CD4-positive, alpha-beta T cell (primary cell): Measurements from ENCODE around the gene MPRIP. TPM values are rescaled to one million over a fixed set of nuclear protein-coding genes. Genes with fewer than 3 reads are reported as not detected.
"Not testable (repeated sequence)": the region's sequence is repeated elsewhere in the genome, so short reads cannot be mapped to it uniquely, and the experiment has no call there.

Source experiments
- ATAC-seq: fragments of 200-7000 bp; cut with Tn5 transposase; one replicate; pipeline ENCODE4 v1.10.0; 2022; ENCODE audit warnings: mild to moderate bottlenecking; ENCODE audit not compliant: poor library complexity
- CTCF ChIA-PET: fragments of 350-600 bp; sonication (Branson Sonifier 250); formaldehyde crosslinking; loops from one replicate; lab custom pipeline; 2021; ENCODE audit warnings: antibody characterized with exemption, inconsistent platforms; lab: Charles Lee
- POLR2A ChIA-PET: fragments of 350-600 bp; sonication (Branson Sonifier 250); formaldehyde crosslinking; loops from one replicate; lab custom pipeline; 2021; ENCODE audit warnings: antibody characterized with exemption, inconsistent platforms; lab: Charles Lee
- DNase-seq, 14 experiments: peaks; one replicate each; pipeline ENCODE4 v3.0.0-alpha.2; 2013 to 2020; ENCODE audit warnings: mixed read lengths in 2 of 14
- H3K27ac ChIP-seq, 2 donors: one replicate each; pipeline versions ENCODE4 v1.5.1 to v1.7.0; 2013; ENCODE audit warnings: low read length in 2 of 2, low read depth in 1 of 2, mild to moderate bottlenecking in 1 of 2
- H3K27me3 ChIP-seq, 2 experiments: 1 replicate in 1 of 2; 2 replicates in 1 of 2; pipeline versions ENCODE4 v1.6.1 to v1.7.0; 2013; ENCODE audit warnings: low read length in 2 of 2, control low read depth in 1 of 2, mild to moderate bottlenecking in 1 of 2, moderate library complexity in 1 of 2; ENCODE audit not compliant: insufficient read depth in 2 of 2, control insufficient read depth in 1 of 2
- H3K36me3 ChIP-seq: one replicate; pipeline ENCODE4 v1.6.1; 2013; ENCODE audit warnings: low read length, control low read depth; ENCODE audit not compliant: insufficient read depth
- H3K4me1 ChIP-seq: one replicate; pipeline ENCODE4 v1.6.1; 2013; ENCODE audit warnings: low read length, control low read depth; ENCODE audit not compliant: insufficient read depth
- H3K4me3 ChIP-seq: one replicate; pipeline ENCODE4 v1.5.1; 2013; ENCODE audit warnings: mild to moderate bottlenecking, low read length, moderate library complexity
- H3K9me3 ChIP-seq, 2 experiments: 1 replicate in 1 of 2; 2 replicates in 1 of 2; pipeline versions ENCODE4 v1.6.1 to v1.7.0; 2013; ENCODE audit warnings: low read length in 2 of 2, mild to moderate bottlenecking in 2 of 2, control low read depth in 1 of 2, moderate library complexity in 1 of 2; ENCODE audit not compliant: control insufficient read depth in 1 of 2, insufficient read depth in 1 of 2
- H3K27ac Mint-ChIP-seq: one replicate; pipeline ENCODE4 v1.8.0; 2020; ENCODE audit warnings: mixed read lengths
- H3K27me3 Mint-ChIP-seq: one replicate; pipeline ENCODE4 v1.8.0; 2021; ENCODE audit warnings: mixed read lengths
- H3K36me3 Mint-ChIP-seq: one replicate; pipeline ENCODE4 v1.8.0; 2021; ENCODE audit warnings: low read depth, mixed read lengths
- H3K4me1 Mint-ChIP-seq: one replicate; pipeline ENCODE4 v1.8.0; 2021; ENCODE audit warnings: low read depth, mixed read lengths
- H3K4me3 Mint-ChIP-seq: one replicate; pipeline ENCODE4 v1.8.0; 2020; ENCODE audit warnings: mild to moderate bottlenecking, mixed read lengths
- H3K9me3 Mint-ChIP-seq: one replicate; pipeline ENCODE4 v1.8.0; 2020; ENCODE audit warnings: mixed read lengths
- intact Hi-C, 2 experiments: fragments of 100-400 bp; cut with DNase I in 1 of 2; cut with micrococcal nuclease in 1 of 2; formaldehyde crosslinking; loops; one replicate each; pipeline versions ENCODE4 v1.15.1 to v1.9.0; 2023 to 2025; cut with DNase I, micrococcal nuclease
- total RNA-seq, 174 experiments: library from RNA in 2 of 174; stranded (reverse) in 2 of 174; gene quantifications; one replicate each; pipeline ENCODE4 v1.2.3 and lab custom pipeline; 2021 to 2026
- TF ChIP-seq, protein P1 (sequence below): fragments of 200-600 bp; IDR thresholded peaks from one replicate; pipeline ENCODE4 v1.8.0; 2022; ENCODE audit warnings: antibody characterized with exemption, mild to moderate bottlenecking

MPRIP gene
- total RNA-seq, 2 experiments from 2014 or later = 176 to 188 TPM

DNA sequence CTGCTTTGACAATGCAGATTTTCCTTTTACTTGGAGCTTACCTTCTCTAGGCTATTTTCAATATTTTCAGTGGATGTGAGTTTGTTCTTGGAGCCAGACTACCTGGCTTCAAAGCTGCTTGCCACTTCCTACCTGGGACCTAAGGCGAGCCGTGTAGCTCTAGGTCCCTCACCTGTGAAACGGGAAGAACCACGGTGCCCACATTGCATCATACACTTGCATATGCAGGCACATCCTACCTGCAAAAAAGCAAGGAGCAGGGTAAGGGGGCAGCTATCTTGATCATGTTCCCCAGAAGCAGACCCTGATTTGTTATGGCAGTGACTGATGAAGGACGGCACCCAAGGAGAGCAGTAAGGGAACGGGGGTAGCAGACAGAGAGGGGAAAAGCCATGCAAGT lies 27.0 kb upstream of the MPRIP start:
- Mint-ChIP-seq H3K9me3 (no peaks in the 10 kb centered on the region), H3K27ac (peak overlapping the region; percentile 85), H3K36me3 (no peaks in the 10 kb centered on the region), H3K27me3 (no peaks in the 10 kb centered on the region), H3K4me3 (no peak overlapping the region), H3K4me1 (peaks cover 40% of the 10 kb centered on the region)
- H3K36me3 ChIP-seq = no peaks in the 10 kb centered on the region
- peaks cover 37% of the 10 kb centered on the region for H3K4me1 ChIP-seq
- intact Hi-C loops = no loop called here
- no peaks in the 10 kb centered on the region for H3K27me3 ChIP-seq
- TF ChIP-seq, protein P1, sequence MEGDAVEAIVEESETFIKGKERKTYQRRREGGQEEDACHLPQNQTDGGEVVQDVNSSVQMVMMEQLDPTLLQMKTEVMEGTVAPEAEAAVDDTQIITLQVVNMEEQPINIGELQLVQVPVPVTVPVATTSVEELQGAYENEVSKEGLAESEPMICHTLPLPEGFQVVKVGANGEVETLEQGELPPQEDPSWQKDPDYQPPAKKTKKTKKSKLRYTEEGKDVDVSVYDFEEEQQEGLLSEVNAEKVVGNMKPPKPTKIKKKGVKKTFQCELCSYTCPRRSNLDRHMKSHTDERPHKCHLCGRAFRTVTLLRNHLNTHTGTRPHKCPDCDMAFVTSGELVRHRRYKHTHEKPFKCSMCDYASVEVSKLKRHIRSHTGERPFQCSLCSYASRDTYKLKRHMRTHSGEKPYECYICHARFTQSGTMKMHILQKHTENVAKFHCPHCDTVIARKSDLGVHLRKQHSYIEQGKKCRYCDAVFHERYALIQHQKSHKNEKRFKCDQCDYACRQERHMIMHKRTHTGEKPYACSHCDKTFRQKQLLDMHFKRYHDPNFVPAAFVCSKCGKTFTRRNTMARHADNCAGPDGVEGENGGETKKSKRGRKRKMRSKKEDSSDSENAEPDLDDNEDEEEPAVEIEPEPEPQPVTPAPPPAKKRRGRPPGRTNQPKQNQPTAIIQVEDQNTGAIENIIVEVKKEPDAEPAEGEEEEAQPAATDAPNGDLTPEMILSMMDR = no peak
- H3K27ac ChIP-seq = no peak overlapping the region
- ATAC-seq (no peak), DNase-seq (no peak)
- ChIA-PET POLR2A (no interaction called here), CTCF (no interaction called here)
- H3K9me3 ChIP-seq = no peaks in the 10 kb centered on the region
- H3K4me3 ChIP-seq = no peak overlapping the region

DNA sequence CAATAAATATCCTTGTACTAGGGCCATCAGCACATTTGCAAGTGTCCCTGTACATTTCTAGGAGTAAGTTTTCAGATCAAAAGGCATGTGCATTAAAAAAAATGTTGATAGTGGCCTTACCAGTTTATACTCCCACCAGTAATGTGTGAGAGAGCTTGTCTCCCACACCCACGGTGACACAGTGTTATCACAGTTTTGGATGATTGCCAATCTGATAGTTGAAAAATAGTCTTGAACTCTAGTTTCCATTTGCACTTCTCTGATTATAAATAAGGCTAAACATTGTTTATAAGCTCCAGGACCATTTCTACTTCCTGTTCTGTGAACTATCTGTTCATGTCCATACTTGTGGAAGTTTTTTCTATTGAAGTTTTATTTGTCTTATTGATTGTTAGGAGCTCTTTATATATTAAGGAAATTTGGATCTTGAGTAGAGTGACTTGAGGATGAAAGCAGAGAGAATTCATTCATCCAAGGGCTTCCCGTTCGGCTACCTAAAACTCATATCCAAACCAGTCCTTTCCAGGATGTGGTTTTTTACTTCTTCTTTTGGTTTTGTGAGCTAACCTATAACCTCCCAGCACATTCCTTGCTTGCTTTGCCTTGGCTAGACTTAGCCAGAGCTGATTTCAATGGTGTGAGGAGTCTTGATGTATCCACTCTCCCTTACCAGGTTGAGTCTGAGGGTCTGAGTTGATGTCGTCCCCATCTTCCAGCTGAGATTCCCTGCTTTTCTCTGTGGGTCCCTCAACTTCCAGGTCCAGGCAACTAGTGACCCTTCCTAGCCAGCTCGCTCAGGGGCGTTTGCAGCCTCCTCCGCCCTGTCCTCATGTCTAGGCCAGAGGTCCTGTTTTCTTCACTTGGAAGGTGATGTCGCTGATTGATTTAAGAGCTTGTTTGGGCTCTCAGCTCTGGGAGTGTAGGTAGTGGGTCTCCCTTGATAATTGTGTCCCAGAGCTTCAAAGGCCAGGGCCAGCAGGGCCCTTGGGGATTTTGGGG lies 25.8 kb upstream of the MPRIP start:
- H3K36me3 ChIP-seq, H3K9me3 ChIP-seq, H3K4me3 ChIP-seq, H3K27me3 Mint-ChIP-seq, H3K27me3 ChIP-seq, H3K9me3 Mint-ChIP-seq, H3K36me3 Mint-ChIP-seq, CTCF ChIA-PET, intact Hi-C loops: not testable (repeated sequence)
- POLR2A ChIA-PET = interaction anchor here (1.0 to 1.4 kb wide), 5 partner anchors 10 to 220 kb away, joined by 3 to 8 read pairs (median 4); partner anchors contain the start of genes FLCN and MPRIP
- H3K4me3 Mint-ChIP-seq = peak overlapping the region; percentile 25
- peaks cover 40% of the 10 kb centered on the region for H3K4me1 Mint-ChIP-seq
- ATAC-seq (peak; percentile 76), DNase-seq (peak in 2 of 14 experiments; percentile 37 to 65)
- Histone ChIP-seq H3K4me1 (peaks cover 37% of the 10 kb centered on the region), H3K27ac (peak overlapping the region in 1 of 2 donors; percentile 9)
- peak overlapping the region; percentile 85 for H3K27ac Mint-ChIP-seq

DNA sequence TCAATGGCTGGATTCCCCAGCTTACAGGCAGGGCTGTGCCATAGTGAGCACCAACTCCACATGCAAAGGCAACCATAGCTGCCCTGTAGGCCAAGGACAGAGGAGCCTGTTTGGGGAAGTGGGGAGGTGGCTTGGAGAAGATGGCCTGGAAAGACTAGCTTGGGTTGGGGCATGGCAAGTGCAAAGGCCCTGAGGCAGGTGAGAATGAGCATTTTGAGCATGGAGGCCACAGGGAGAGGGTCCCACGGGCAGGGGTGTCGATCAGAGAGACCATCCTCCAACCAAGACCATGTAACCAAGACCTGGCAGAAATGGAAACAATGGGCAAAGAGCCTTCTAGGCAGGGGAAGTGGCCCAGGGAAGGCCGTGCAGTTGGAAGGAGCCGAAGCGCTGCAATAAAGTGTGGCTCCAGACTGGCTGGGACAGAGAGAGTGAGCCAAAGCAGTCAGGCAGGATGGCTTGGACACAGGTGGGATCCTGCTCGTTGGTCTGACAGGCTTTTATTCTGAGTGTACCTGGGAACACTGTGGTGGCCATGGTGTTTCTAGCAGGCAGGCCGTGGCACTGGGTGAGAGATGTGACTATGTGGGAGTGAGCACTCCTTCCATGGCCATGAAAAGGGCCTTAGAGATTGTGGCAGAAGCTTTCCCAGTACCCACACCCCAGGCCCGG lies 24.8 kb upstream of the MPRIP start:
- CTCF ChIA-PET = no interaction called here

More for the DNA sequence above, 24.8 kb upstream of the MPRIP start:
- no peak overlapping the region for H3K4me3 Mint-ChIP-seq
- intact Hi-C loops = no loop called here
- POLR2A ChIA-PET = no interaction called here
- Histone ChIP-seq H3K4me1 (peaks cover 37% of the 10 kb centered on the region), H3K4me3 (no peak overlapping the region), H3K36me3 (no peaks in the 10 kb centered on the region), H3K27ac (no peak overlapping the region), H3K27me3 (no peaks in the 10 kb centered on the region), H3K9me3 (no peaks in the 10 kb centered on the region)
- H3K36me3 Mint-ChIP-seq = no peaks in the 10 kb centered on the region
- H3K4me1 Mint-ChIP-seq = peaks cover 40% of the 10 kb centered on the region
- DNase-seq (no peak), ATAC-seq (no peak)
- no peak overlapping the region for H3K27ac Mint-ChIP-seq
- no peaks in the 10 kb centered on the region for H3K27me3 Mint-ChIP-seq
- TF ChIP-seq, protein P1 = no peak
- no peaks in the 10 kb centered on the region for H3K9me3 Mint-ChIP-seq
